ENCODE results near the gene SARS1. TPM values are rescaled to one million over a fixed set of nuclear protein-coding genes. Genes with fewer than 3 reads are reported as not detected.
"Not testable (repeated sequence)": the region's sequence is repeated elsewhere in the genome, so short reads cannot be mapped to it uniquely, and the experiment has no call there.

SARS1 gene
- total RNA-seq, 1 donor from 2014 or later, result 153 TPM

DNA sequence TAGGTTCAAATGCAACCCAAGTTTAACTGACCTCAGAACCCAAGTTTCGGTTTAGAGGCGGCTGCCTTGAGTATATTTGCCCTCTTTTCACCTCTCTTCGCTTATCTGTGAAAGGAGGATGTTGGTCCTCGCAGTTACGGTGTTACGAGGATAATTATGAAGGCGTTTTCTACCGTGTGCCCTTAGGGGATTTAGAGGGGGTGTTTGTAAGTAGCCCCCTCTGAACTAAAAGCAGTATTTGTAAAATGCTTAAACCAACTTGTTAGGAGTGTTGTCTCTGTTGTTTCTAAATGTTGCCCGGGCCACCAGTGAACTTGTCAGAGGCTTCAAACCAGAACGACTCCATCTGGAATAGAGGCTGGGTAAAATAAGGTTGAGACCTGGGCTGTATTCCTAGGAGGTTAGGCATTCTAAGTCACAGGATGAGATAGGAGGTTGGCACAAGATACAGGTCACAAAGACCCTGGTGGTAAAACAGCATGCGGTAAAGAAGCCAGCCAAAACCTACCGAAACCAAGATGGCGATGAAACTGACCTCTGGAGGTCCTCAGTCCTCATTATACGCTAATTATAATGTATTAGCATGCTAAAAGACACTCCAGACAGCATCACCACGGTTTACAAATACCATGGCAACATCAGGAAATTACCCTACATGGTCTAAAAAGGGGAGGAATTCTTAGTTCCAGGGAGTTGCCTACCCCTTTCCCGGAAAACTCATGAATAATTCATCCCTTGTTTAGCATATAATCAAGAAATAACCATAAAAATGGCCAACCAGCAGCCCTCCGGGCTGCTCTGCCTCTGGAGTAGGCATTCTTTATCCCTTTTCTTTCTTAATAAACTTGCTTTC lies 70.3 kb downstream of the SARS1 start:
- TF ChIP-seq, protein P1, sequence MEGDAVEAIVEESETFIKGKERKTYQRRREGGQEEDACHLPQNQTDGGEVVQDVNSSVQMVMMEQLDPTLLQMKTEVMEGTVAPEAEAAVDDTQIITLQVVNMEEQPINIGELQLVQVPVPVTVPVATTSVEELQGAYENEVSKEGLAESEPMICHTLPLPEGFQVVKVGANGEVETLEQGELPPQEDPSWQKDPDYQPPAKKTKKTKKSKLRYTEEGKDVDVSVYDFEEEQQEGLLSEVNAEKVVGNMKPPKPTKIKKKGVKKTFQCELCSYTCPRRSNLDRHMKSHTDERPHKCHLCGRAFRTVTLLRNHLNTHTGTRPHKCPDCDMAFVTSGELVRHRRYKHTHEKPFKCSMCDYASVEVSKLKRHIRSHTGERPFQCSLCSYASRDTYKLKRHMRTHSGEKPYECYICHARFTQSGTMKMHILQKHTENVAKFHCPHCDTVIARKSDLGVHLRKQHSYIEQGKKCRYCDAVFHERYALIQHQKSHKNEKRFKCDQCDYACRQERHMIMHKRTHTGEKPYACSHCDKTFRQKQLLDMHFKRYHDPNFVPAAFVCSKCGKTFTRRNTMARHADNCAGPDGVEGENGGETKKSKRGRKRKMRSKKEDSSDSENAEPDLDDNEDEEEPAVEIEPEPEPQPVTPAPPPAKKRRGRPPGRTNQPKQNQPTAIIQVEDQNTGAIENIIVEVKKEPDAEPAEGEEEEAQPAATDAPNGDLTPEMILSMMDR (conservative IDR thresholded peaks at IDR 0.05; ENCODE audit: low read depth, low read length), result no peak
- DNase-seq (ENCODE audit: low read depth), result no peak
- peak overlapping the region; percentile 63 for H3K4me3 ChIP-seq (ENCODE audit: low read depth, low read length)

DNA sequence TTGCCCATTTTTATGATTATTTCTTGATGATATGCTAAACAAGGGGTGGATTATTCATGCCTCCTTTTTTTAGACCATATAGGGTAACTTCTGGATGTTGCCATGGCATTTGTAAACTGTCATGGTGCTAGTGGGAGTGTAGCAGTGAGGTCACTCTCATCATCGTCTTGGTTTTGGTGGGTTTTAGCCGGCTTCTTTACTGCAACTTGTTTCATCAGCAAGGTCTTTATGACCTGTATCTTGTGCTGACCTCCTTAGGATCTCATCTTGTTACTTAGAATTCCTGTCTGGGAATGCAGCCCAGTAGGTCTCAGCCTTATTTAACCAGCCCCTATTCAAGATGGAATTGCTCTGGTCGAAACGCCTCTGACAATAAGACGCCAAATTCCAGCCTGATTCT lies 73.0 kb downstream of the SARS1 start:
- DNase-seq (ENCODE audit: low read depth); H3K4me3 ChIP-seq (ENCODE audit: low read depth, low read length): not testable (repeated sequence)

Other genes starting within 250 kb of the SARS1 start
- gene WDR47, start 171.8 kb upstream of the SARS1 start, total RNA-seq, result 8.0 and 10.3 TPM in 2 replicates
- gene TAF13, start 137.9 kb upstream of the SARS1 start, total RNA-seq, result 33.6 and 44.5 TPM in 2 replicates
- gene TMEM167B, start 123.2 kb upstream of the SARS1 start, total RNA-seq, result 12.5 and 13.1 TPM in 2 replicates
- 0.29 TPM in 1 of 2 replicates, not detected in the other for gene ELAPOR1, start 99.8 kb upstream of the SARS1 start, total RNA-seq
- gene CELSR2, start 35.6 kb downstream of the SARS1 start, total RNA-seq, result 8.2 and 14.2 TPM in 2 replicates
- gene PSRC1, start 69.2 kb downstream of the SARS1 start, total RNA-seq, result 56.6 and 67.9 TPM in 2 replicates
- gene MYBPHL, start 93.1 kb downstream of the SARS1 start, total RNA-seq, result not detected in 2 replicates
- gene SORT1, start 184.0 kb downstream of the SARS1 start, total RNA-seq, result 38.3 and 41.9 TPM in 2 replicates
- 67.5 and 79.9 TPM in 2 replicates for gene PSMA5, start 212.5 kb downstream of the SARS1 start, total RNA-seq